K562 (cell line): ENCODE measurements around the gene SLC52A1. TPM values are rescaled to one million over a fixed set of nuclear protein-coding genes. Genes with fewer than 3 reads are reported as not detected.

Experiments used
- ATAC-seq: fragments of 200-7000 bp; cut with Tn5 transposase; 3 replicates; pipeline ENCODE4 v1.9.1; 2020; ENCODE audit warnings: moderate library complexity
- BruUV-seq: library from RNA; stranded (reverse); fragments of 400-500 nt; replicated peaks from 2 replicates; lab custom pipeline; 2021; lab: Mats Ljungman, UMichigan
- CTCF ChIA-PET: fragments of 300-600 bp; formaldehyde crosslinking; extraction: SDS; loops from one replicate; lab custom pipeline; 2021; ENCODE audit warnings: low intra/inter-chr PET ratio; lab: Yijun Ruan, JAX
- POLR2A ChIA-PET: fragments of 300-600, 350-650 bp; sonication (Branson Sonifier 250); formaldehyde crosslinking; extraction: SDS; loops from one replicate; lab custom pipeline; 2021; ENCODE audit warnings: antibody characterized with exemption, inconsistent platforms; lab: Yijun Ruan, JAX
- DNase-seq, 4 experiments: peaks; one replicate each; pipeline versions ENCODE4 v3.0.0 to v3.0.0-alpha.2; 2011 to 2018; ENCODE audit warnings: low spot score in 3 of 4, mixed read lengths in 3 of 4; ENCODE audit errors: extremely low read depth in 1 of 4
- FAIRE-seq: peaks from 2 replicates; lab custom pipeline; 2011; peaks lifted over from hg19 to GRCh38; lab: Jason Lieb, UNC
- H2AFZ ChIP-seq: 2 replicates; pipeline ENCODE4 v1.6.0; 2011; ENCODE audit warnings: low read depth, low read length, control low read depth, inconsistent platforms
- H3K27ac ChIP-seq: fragments of 200-600 bp; 3 replicates; pipeline ENCODE4 v1.8.0; 2011; ENCODE audit warnings: low read depth, mild to moderate bottlenecking, control low read depth, inconsistent platforms, low read length, moderate library complexity, mixed read lengths; ENCODE audit errors: extremely low read depth
- H3K27me3 ChIP-seq, 2 experiments: fragments of 300-600 bp in 1 of 2; 2 replicates in 1 of 2; 3 replicates in 1 of 2; pipeline versions ENCODE4 v1.6.0 to v1.8.0; 2011; ENCODE audit warnings: inconsistent platforms in 2 of 2, low read length in 2 of 2, mild to moderate bottlenecking in 1 of 2, mixed read lengths in 1 of 2, moderate library complexity in 1 of 2; ENCODE audit not compliant: control insufficient read depth in 2 of 2, insufficient read depth in 2 of 2
- H3K36me3 ChIP-seq: fragments of 300-600 bp; 3 replicates; pipeline ENCODE4 v1.8.0; 2011; ENCODE audit warnings: mild to moderate bottlenecking, low read length, inconsistent platforms; ENCODE audit not compliant: control insufficient read depth, insufficient read depth
- H3K4me1 ChIP-seq, 2 experiments: fragments of 200-600 bp in 1 of 2; replicated peaks in 1 of 2; 2 replicates in 1 of 2; 3 replicates in 1 of 2; pipeline versions ENCODE4 v1.5.1 to v1.8.0; 2011; ENCODE audit warnings: inconsistent platforms in 2 of 2, low read length in 2 of 2, mild to moderate bottlenecking in 1 of 2, mixed read lengths in 1 of 2, moderate library complexity in 1 of 2; ENCODE audit not compliant: control insufficient read depth in 2 of 2, insufficient read depth in 2 of 2
- H3K4me2 ChIP-seq: 2 replicates; pipeline ENCODE4 v1.6.1; 2011; ENCODE audit warnings: low read length, control low read depth, inconsistent platforms, mixed read lengths; ENCODE audit not compliant: insufficient read depth
- H3K4me3 ChIP-seq: fragments of 200-600 bp; sonication (generic), shearing (Covaris generic); 2 replicates; pipeline ENCODE4 v1.5.1; 2016; ENCODE audit warnings: control low read depth, inconsistent platforms
- H3K79me2 ChIP-seq: fragments of 200-600 bp; 3 replicates; pipeline ENCODE4 v1.8.0; 2011; ENCODE audit warnings: low read length, inconsistent platforms; ENCODE audit not compliant: control insufficient read depth, insufficient read depth
- H3K9ac ChIP-seq, 2 experiments: 2 replicates each; pipeline versions ENCODE4 v1.6.0 to v1.6.1; 2011; ENCODE audit warnings: low read depth in 2 of 2, low read length in 2 of 2, control low read depth in 1 of 2, inconsistent platforms in 1 of 2, mild to moderate bottlenecking in 1 of 2, mixed read lengths in 1 of 2; ENCODE audit not compliant: insufficient read depth in 1 of 2
- H3K9me1 ChIP-seq: one replicate; pipeline ENCODE4 v1.6.0; 2011; ENCODE audit warnings: inconsistent platforms, mild to moderate bottlenecking, low read length, moderate library complexity; ENCODE audit not compliant: control insufficient read depth, insufficient read depth
- H3K9me3 ChIP-seq: replicated peaks from 2 replicates; pipeline ENCODE4 v1.5.1; 2011; ENCODE audit warnings: low read depth, low read length, inconsistent platforms; ENCODE audit not compliant: control insufficient read depth, insufficient read depth
- H4K20me1 ChIP-seq: replicated peaks from 2 replicates; pipeline ENCODE4 v1.6.1; 2011; ENCODE audit warnings: low read length, inconsistent platforms, mixed read lengths; ENCODE audit not compliant: control insufficient read depth, insufficient read depth
- ATF7 ChIP-seq: fragments of 450-650 bp; IDR thresholded peaks from 2 replicates; pipeline ENCODE4 v1.7.1; 2014; ENCODE audit warnings: mild to moderate bottlenecking, moderate library complexity
- CHD2 ChIP-seq: IDR thresholded peaks from 2 replicates; pipeline ENCODE4 v1.6.1; 2011; ENCODE audit warnings: low read depth, low read length
- DDX20 ChIP-seq: fragments of 450-650 bp; IDR thresholded peaks from 2 replicates; pipeline ENCODE4 v1.6.1; 2016; ENCODE audit warnings: missing genetic modification characterization, low read depth, mild to moderate bottlenecking, missing compliant biosample characterization, moderate library complexity
- E2F3 ChIP-seq: fragments of 250-450 bp; sonication (Bioruptor Pico); IDR thresholded peaks from 2 replicates; pipeline ENCODE4 v1.4.0; 2020; ENCODE audit warnings: mild to moderate bottlenecking
- FOXK2 ChIP-seq, 2 experiments: fragments of 450-650 bp; IDR thresholded peaks in 1 of 2; conservative IDR thresholded peaks in 1 of 2; 2 replicates each; pipeline ENCODE4 v1.6.1; 2016; ENCODE audit warnings: low read depth in 2 of 2, mild to moderate bottlenecking in 1 of 2
- HDAC8 ChIP-seq: fragments of 450-650 bp; IDR thresholded peaks from 2 replicates; pipeline ENCODE4 v1.6.1; 2016; ENCODE audit warnings: mild to moderate bottlenecking, missing genetic modification characterization, moderate library complexity, missing compliant biosample characterization
- HSF4 ChIP-seq: fragments of 250-450 bp; sonication (Bioruptor Pico); IDR thresholded peaks from 2 replicates; pipeline ENCODE4 v2.1.2; 2022; ENCODE audit warnings: mild to moderate bottlenecking, moderate library complexity, borderline replicate concordance
- PTTG1 ChIP-seq: fragments of 450-650 bp; IDR thresholded peaks from 2 replicates; pipeline ENCODE4 v1.6.1; 2016; ENCODE audit warnings: low read depth, mild to moderate bottlenecking, missing genetic modification characterization, missing compliant biosample characterization
- RFX1 ChIP-seq: fragments of 450-650 bp; IDR thresholded peaks from 2 replicates; pipeline ENCODE4 v1.6.1; 2016; ENCODE audit warnings: mild to moderate bottlenecking, moderate library complexity
- RUNX1 ChIP-seq: sonication (generic); IDR thresholded peaks from 2 replicates; pipeline ENCODE4 v1.6.1; 2016; ENCODE audit warnings: antibody characterized with exemption, low read depth
- ZSCAN32 ChIP-seq: fragments of 450-650 bp; formaldehyde crosslinking; IDR thresholded peaks from 2 replicates; pipeline ENCODE4 v1.4.0; 2020; ENCODE audit warnings: mild to moderate bottlenecking, moderate library complexity
- WGBS: fragments of 100-300 bp; shearing (Covaris generic); methylation state at CpG from one replicate; pipeline ENCODE4 v1.1.6; 2016; ENCODE audit warnings: low coverage, mixed read lengths; ENCODE audit not compliant: insufficient coverage; ENCODE audit errors: missing lambda C conversion rate; 5-methylcytosine and 5-hydroxymethylcytosine counted together
- in situ Hi-C: fragments of 300-500 bp; cut with MboI; formaldehyde crosslinking; loops from 4 replicates; pipeline ENCODE4 v1.15.0; 2018; ENCODE audit warnings: inconsistent platforms, mixed read lengths
- intact Hi-C: fragments of 100-400 bp; cut with micrococcal nuclease; formaldehyde crosslinking; loops from 2 replicates; pipeline ENCODE4 v1.14.2; 2022
- polyA plus RNA-seq, 8 experiments: library from polyadenylated mRNA; depleted of rRNA in 4 of 8; stranded (reverse) in 5 of 8; unstranded in 3 of 8; fragments of >200 nt; fragmentation: Nextera tagmentation in 2 of 8; fragmentation: Illumina TruSeq in 1 of 8; extraction: Ambion mirVana in 2 of 8; extraction: Trizol in 1 of 8; gene quantifications; 2 replicates each; pipeline versions ENCODE4 v1.2.1 to v1.2.3, GENCODE V29; 2011 to 2014; ENCODE audit warnings: inconsistent platforms in 1 of 8, missing spikeins in 1 of 8
- total RNA-seq, 7 experiments: library from RNA; depleted of rRNA in 6 of 7; stranded (reverse); fragments of >200 nt in 6 of 7; fragmentation: Illumina TruSeq in 2 of 7; extraction: Trizol in 2 of 7; gene quantifications; 2 replicates each; pipeline versions ENCODE4 v1.2.1 to v1.2.3, GENCODE V29; 2011 to 2021; ENCODE audit warnings: low replicate concordance in 1 of 7

Gene SLC52A1
- total and polyA plus RNA-seq, 9 of the 15 experiments (the other 6 are each of a cell fraction or from before 2014, with no cell fraction given), result 0.04 TPM; not detected in 8

DNA sequence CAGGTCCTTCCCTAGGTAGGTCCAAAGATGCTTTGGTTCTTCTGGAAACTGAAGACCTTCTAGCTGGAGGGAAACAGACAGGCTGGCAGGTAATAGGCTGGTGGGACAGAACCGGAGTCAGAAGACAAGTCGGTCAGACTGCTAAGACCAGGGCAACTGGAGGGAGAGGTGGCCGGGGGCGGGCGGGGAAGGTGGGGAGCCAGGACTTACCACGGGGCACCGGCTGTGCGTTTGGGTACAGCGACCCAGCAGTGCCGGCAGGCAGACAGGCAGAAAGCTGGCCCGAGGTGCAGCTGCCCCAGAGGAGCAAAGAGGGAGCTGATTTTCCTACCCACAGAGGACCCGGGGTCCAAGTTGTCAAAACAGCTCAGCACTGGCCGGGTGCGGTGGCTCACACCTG is 575 bp downstream of the SLC52A1 start:
- ATAC-seq, result no peak
- Histone ChIP-seq H4K20me1 (no peaks in the 10 kb centered on the region), H3K79me2 (no peaks in the 10 kb centered on the region), H3K4me2 (no peak overlapping the region), H3K9ac (no peak overlapping the region), H3K4me1 (peaks cover 0 to 6% of the 10 kb centered on the region in 2 experiments; a peak in 3 of 5 replicates), H3K9me3 (no peaks in the 10 kb centered on the region), H2AFZ (no peak overlapping the region), H3K27me3 (no peaks in the 10 kb centered on the region; a peak in 1 of 5 replicates), H3K4me3 (no peak overlapping the region), H3K9me1 (no peaks in the 10 kb centered on the region), H3K36me3 (no peaks in the 10 kb centered on the region), H3K27ac (no peak overlapping the region)
- TF ChIP-seq HSF4 (no peak), HDAC8 (tag) (no peak), RUNX1 (no peak), ATF7 (no peak), DDX20 (tag) (no peak), ZSCAN32 (no peak), PTTG1 (tag) (no peak), FOXK2 (conservative IDR thresholded peaks at IDR 0.05 in 1 of 2, IDR thresholded peaks at IDR 0.05 in 1 of 2; ENCODE audit: low read depth in 2 of 2) (no peak), RFX1 (no peak), E2F3 (CRISPR knock-in tag) (no peak), CHD2 (no peak)
- WGBS, result 44% methylated on average over 10 of the region's 14 CpGs
- DNase-seq, result no peak
- in situ Hi-C loops (no loop called here), intact Hi-C loops (no loop called here)
- ChIA-PET CTCF (no interaction called here), POLR2A (no interaction called here)
- no TSS peak for BruUV-seq
- FAIRE-seq, result no peak
